ENCODE results near the gene CPNE2. TPM values are rescaled to one million over a fixed set of nuclear protein-coding genes. Genes with fewer than 3 reads are reported as not detected.

The CPNE2 gene
- total RNA-seq, 1 experiment from 2014 or later = 43.4 TPM

DNA sequence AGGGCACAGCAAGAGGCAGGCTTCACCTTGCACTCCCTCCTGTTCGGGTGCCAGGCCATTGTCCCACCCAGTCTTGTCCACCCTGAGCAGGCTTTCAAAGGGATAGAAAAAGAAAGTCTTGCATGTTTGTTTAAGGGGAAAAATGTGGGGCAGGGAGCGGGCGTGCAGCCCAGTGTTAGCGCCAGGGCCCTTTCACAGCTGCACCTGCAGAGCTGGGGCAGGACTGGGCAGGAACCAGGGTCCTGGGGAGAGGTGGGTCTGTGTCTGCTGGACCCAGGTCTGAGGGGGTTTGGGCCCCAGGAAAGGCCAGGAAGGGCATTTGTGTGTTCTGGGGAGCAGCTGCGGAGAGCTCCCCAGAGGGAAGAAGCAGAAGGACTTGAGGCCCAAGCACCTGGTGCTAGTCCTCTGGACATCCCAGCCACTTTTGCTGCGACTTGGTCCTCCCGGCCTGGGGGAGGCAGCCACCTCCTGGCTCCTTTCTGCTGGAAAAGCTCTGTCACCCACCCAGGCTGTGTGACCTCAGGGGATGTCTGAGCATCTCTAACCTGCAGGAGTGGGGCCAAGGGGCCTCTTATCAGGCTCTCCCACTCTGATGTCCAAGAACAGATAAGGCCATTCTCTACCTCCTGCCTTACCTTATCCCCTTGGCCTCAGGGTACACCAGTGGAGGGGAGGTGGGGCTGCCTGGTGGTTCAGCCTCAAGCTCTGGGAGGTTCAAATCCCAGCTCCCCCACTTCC is 48.7 kb downstream of the CPNE2 start:
- TF ChIP-seq TCF7L2 (IDR thresholded peaks at IDR 0.05; ENCODE audit: low read depth, low read length) (no peak), SIN3A (IDR thresholded peaks at IDR 0.05; ENCODE audit: borderline replicate concordance, insufficient read depth, low read depth, low read length) (no peak), POLR2AphosphoS5 (IDR thresholded peaks at IDR 0.05; ENCODE audit: low read depth, low read length) (no peak)
- TF ChIP-seq, protein P1, sequence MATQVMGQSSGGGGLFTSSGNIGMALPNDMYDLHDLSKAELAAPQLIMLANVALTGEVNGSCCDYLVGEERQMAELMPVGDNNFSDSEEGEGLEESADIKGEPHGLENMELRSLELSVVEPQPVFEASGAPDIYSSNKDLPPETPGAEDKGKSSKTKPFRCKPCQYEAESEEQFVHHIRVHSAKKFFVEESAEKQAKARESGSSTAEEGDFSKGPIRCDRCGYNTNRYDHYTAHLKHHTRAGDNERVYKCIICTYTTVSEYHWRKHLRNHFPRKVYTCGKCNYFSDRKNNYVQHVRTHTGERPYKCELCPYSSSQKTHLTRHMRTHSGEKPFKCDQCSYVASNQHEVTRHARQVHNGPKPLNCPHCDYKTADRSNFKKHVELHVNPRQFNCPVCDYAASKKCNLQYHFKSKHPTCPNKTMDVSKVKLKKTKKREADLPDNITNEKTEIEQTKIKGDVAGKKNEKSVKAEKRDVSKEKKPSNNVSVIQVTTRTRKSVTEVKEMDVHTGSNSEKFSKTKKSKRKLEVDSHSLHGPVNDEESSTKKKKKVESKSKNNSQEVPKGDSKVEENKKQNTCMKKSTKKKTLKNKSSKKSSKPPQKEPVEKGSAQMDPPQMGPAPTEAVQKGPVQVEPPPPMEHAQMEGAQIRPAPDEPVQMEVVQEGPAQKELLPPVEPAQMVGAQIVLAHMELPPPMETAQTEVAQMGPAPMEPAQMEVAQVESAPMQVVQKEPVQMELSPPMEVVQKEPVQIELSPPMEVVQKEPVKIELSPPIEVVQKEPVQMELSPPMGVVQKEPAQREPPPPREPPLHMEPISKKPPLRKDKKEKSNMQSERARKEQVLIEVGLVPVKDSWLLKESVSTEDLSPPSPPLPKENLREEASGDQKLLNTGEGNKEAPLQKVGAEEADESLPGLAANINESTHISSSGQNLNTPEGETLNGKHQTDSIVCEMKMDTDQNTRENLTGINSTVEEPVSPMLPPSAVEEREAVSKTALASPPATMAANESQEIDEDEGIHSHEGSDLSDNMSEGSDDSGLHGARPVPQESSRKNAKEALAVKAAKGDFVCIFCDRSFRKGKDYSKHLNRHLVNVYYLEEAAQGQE (IDR thresholded peaks at IDR 0.05; ENCODE audit: insufficient read depth in 1 of 2, low read depth in 2 of 2, low read length in 1 of 2) = no peak
- TF ChIP-seq, protein P2, sequence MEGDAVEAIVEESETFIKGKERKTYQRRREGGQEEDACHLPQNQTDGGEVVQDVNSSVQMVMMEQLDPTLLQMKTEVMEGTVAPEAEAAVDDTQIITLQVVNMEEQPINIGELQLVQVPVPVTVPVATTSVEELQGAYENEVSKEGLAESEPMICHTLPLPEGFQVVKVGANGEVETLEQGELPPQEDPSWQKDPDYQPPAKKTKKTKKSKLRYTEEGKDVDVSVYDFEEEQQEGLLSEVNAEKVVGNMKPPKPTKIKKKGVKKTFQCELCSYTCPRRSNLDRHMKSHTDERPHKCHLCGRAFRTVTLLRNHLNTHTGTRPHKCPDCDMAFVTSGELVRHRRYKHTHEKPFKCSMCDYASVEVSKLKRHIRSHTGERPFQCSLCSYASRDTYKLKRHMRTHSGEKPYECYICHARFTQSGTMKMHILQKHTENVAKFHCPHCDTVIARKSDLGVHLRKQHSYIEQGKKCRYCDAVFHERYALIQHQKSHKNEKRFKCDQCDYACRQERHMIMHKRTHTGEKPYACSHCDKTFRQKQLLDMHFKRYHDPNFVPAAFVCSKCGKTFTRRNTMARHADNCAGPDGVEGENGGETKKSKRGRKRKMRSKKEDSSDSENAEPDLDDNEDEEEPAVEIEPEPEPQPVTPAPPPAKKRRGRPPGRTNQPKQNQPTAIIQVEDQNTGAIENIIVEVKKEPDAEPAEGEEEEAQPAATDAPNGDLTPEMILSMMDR (IDR thresholded peaks at IDR 0.05) = no peak
- ChIA-PET POLR2A (no interaction called here), CTCF (no interaction called here)
- intact Hi-C loops (cut with micrococcal nuclease; ENCODE audit: unreplicated experiment) = loop anchor here (10.0 kb wide), 1 partner anchor 56 kb away; no protein-coding TSS in a partner anchor
- no peaks in the 10 kb centered on the region for H3K36me3 ChIP-seq (ENCODE audit: control insufficient read depth, insufficient read depth, low read length)
- H3K9me3 ChIP-seq (ENCODE audit: control insufficient read depth, insufficient read depth, low read depth, low read length) = no peaks in the 10 kb centered on the region
- in situ Hi-C loops (cut with HindIII; ENCODE audit: low pct_unique_long_range_greater_than_20kb, low sequenced_read_pairs) = no loop called here
- no TSS peak for BruUV-seq (replicated peaks)
- H3K4me1 ChIP-seq (ENCODE audit: control insufficient read depth, insufficient read depth, low read length) = no peaks in the 10 kb centered on the region
- no peaks in the 10 kb centered on the region for H3K27me3 ChIP-seq (ENCODE audit: control insufficient read depth, insufficient read depth, low read length)
- ATAC-seq (no peak), DNase-seq (ENCODE audit: low read depth, low spot score) (no peak)
- H3K27ac ChIP-seq (ENCODE audit: low read length) = no peak overlapping the region
- H3K4me3 ChIP-seq (ENCODE audit: low read depth in 2 of 2, low read length in 2 of 2) = no peak overlapping the region

GRCh38 chr16:57141822-57142631 is 49.6 kb downstream of the CPNE2 start:
- Histone ChIP-seq H3K9me3 (ENCODE audit: control insufficient read depth, insufficient read depth, low read depth, low read length) (no peaks in the 10 kb centered on the region), H3K36me3 (ENCODE audit: control insufficient read depth, insufficient read depth, low read length) (no peaks in the 10 kb centered on the region), H3K27me3 (ENCODE audit: control insufficient read depth, insufficient read depth, low read length) (no peaks in the 10 kb centered on the region), H3K4me1 (ENCODE audit: control insufficient read depth, insufficient read depth, low read length) (no peaks in the 10 kb centered on the region), H3K27ac (ENCODE audit: low read length) (no peak overlapping the region), H3K4me3 (ENCODE audit: low read depth in 2 of 2, low read length in 2 of 2) (no peak overlapping the region)
- POLR2A ChIA-PET = interaction anchor here (0.7 to 1.1 kb wide), 2 partner anchors 10 to 184 kb away, joined by 3 to 5 read pairs; no protein-coding TSS in a partner anchor
- DNase-seq (ENCODE audit: low read depth, low spot score) (no peak), ATAC-seq (no peak)
- TF ChIP-seq, protein P2 (IDR thresholded peaks at IDR 0.05) = no peak
- no peak for TF ChIP-seq POLR2AphosphoS5 (IDR thresholded peaks at IDR 0.05; ENCODE audit: low read depth, low read length)
- TF ChIP-seq SIN3A (IDR thresholded peaks at IDR 0.05; ENCODE audit: borderline replicate concordance, insufficient read depth, low read depth, low read length) = no peak
- TF ChIP-seq, protein P1 (IDR thresholded peaks at IDR 0.05; ENCODE audit: insufficient read depth in 1 of 2, low read depth in 2 of 2, low read length in 1 of 2) = no peak
- no peak for TF ChIP-seq TCF7L2 (IDR thresholded peaks at IDR 0.05; ENCODE audit: low read depth, low read length)
- CTCF ChIA-PET = no interaction called here
- intact Hi-C loops (cut with micrococcal nuclease; ENCODE audit: unreplicated experiment) (loop anchor here (10.0 kb wide), 1 partner anchor 57 kb away; no protein-coding TSS in a partner anchor), in situ Hi-C loops (cut with HindIII; ENCODE audit: low pct_unique_long_range_greater_than_20kb, low sequenced_read_pairs) (no loop called here)
- no TSS peak for BruUV-seq (replicated peaks)
